Muscle of back (tissue), 11 donors: ENCODE data around the gene MLPH. TPM values are rescaled to one million over a fixed set of nuclear protein-coding genes. Genes with fewer than 3 reads are reported as not detected.
A peak's percentile ranks its signal among the peaks of the same experiment; 100 is the strongest.
"Not testable (repeated sequence)": the region's sequence is repeated elsewhere in the genome, so short reads cannot be mapped to it uniquely, and the experiment has no call there.

Source experiments
- DNase-seq, 3 donors: peaks; one replicate each; pipeline versions ENCODE4 v3.0.0 to v3.0.0-alpha.2; 2013
- polyA plus RNA-seq, 10 donors: library from polyadenylated mRNA; unstranded; fragments of 120-200 nt; gene quantifications; one replicate each; pipeline ENCODE4 v1.2.1, GENCODE V29; 2013; ENCODE audit not compliant: insufficient read length in 10 of 10

The MLPH gene
- polyA plus RNA-seq, 10 donors, result 0.42 to 2.1 (median 0.51) TPM

- no peak for DNase-seq
These were observed 29.6 kb upstream of the MLPH start for GRCh38 chr2:237457388-237457941.

GRCh38 chr2:237458519-237458918, 28.5 kb upstream of the MLPH start:
- DNase-seq, result no peak

GRCh38 chr2:237459226-237459625, 27.8 kb upstream of the MLPH start:
- DNase-seq, result no peak

GRCh38 chr2:237459741-237460174, 27.3 kb upstream of the MLPH start:
- no peak for DNase-seq

GRCh38 chr2:237464757-237465391, 22.2 kb upstream of the MLPH start:
- no peak for DNase-seq

- peak in 1 of 3 donors; percentile 82 for DNase-seq
These were observed 21.4 kb upstream of the MLPH start for GRCh38 chr2:237465515-237466148.

- peak in 1 of 3 donors; percentile 63 for DNase-seq
These were observed 20.8 kb upstream of the MLPH start for GRCh38 chr2:237466211-237466610.

GRCh38 chr2:237467447-237468179, 19.4 kb upstream of the MLPH start:
- no peak for DNase-seq

GRCh38 chr2:237469410-237469809, 17.6 kb upstream of the MLPH start:
- not testable (repeated sequence) for DNase-seq

GRCh38 chr2:237469849-237470248, 17.2 kb upstream of the MLPH start:
- DNase-seq, result no peak

GRCh38 chr2:237470914-237471313, 16.1 kb upstream of the MLPH start:
- no peak for DNase-seq

GRCh38 chr2:237471438-237472186, 15.4 kb upstream of the MLPH start:
- no peak for DNase-seq

GRCh38 chr2:237472187-237472712, 14.8 kb upstream of the MLPH start:
- no peak for DNase-seq

GRCh38 chr2:237472909-237473877, 13.9 kb upstream of the MLPH start:
- DNase-seq, result no peak

- DNase-seq, result peak in 2 of 3 donors; percentile 37 to 66
These were observed 13.1 kb upstream of the MLPH start for GRCh38 chr2:237473878-237474441.

- no peak for DNase-seq
These were observed 12.6 kb upstream of the MLPH start for GRCh38 chr2:237474442-237474911.

GRCh38 chr2:237474931-237475703, 11.9 kb upstream of the MLPH start:
- DNase-seq, result peak; percentile 80 to 95 (median 91)

- no peak for DNase-seq
These were observed 11.3 kb upstream of the MLPH start for GRCh38 chr2:237475704-237476141.

- no peak for DNase-seq
These were observed 9.0 kb upstream of the MLPH start for GRCh38 chr2:237478095-237478494.
